Measurements from ENCODE around the gene WBP1L. TPM values are rescaled to one million over a fixed set of nuclear protein-coding genes. Genes with fewer than 3 reads are reported as not detected.
A peak's percentile ranks its signal among the peaks of the same experiment; 100 is the strongest.

The WBP1L gene
- total and polyA plus RNA-seq, 4 donors: 12.3 to 43.6 (median 27.6) TPM

GRCh38 chr10:102781090-102781920, 37.6 kb downstream of the WBP1L start:
- Histone ChIP-seq H3K9me3 (ENCODE audit: control insufficient read depth in 4 of 4, low read length in 3 of 4) (no peaks in the 10 kb centered on the region), H3K36me3 (ENCODE audit: control insufficient read depth in 4 of 4, insufficient read depth in 3 of 4, low read depth in 1 of 4, low read length in 3 of 4) (no peaks in the 10 kb centered on the region), H3K27me3 (ENCODE audit: control insufficient read depth in 4 of 4, insufficient read depth in 4 of 4, low read length in 3 of 4) (no peaks in the 10 kb centered on the region), H3K27ac (ENCODE audit: low read depth in 1 of 2, low read length in 2 of 2) (peak overlapping the region; percentile 97), H3K9ac (ENCODE audit: low read depth in 1 of 2, low read length in 2 of 2) (peak overlapping the region; percentile 11 to 24), H3K4me3 (ENCODE audit: low read depth in 1 of 3, low read length in 3 of 3) (no peak overlapping the region), H3K4me1 (ENCODE audit: control insufficient read depth in 4 of 4, insufficient read depth in 4 of 4, low read length in 3 of 4) (peaks cover 39 to 59% (median 52%) of the 10 kb centered on the region in 4 donors)
- peak in 1 of 2 donors; percentile 17 for TF ChIP-seq JUND (IDR thresholded peaks at IDR 0.05)
- TF ChIP-seq FOXA2 (IDR thresholded peaks at IDR 0.05): no peak
- TF ChIP-seq SP1 (IDR thresholded peaks at IDR 0.05): no peak
- no peak for TF ChIP-seq EGR1 (IDR thresholded peaks at IDR 0.05; ENCODE audit: low read depth in 2 of 2)
- no peak for TF ChIP-seq MAX (IDR thresholded peaks at IDR 0.05)
- peak; percentile 24 to 39 for TF ChIP-seq HNF4A (conservative IDR thresholded peaks at IDR 0.05)
- TF ChIP-seq RXRA (IDR thresholded peaks at IDR 0.05): no peak
- TF ChIP-seq GABPA (IDR thresholded peaks at IDR 0.05 in 1 of 2, conservative IDR thresholded peaks at IDR 0.05 in 1 of 2): no peak
- TF ChIP-seq HNF4G (IDR thresholded peaks at IDR 0.05): no peak
- TF ChIP-seq YY1 (IDR thresholded peaks at IDR 0.05): no peak
- no peak for TF ChIP-seq ATF3 (IDR thresholded peaks at IDR 0.05)
- TF ChIP-seq ZBTB33 (IDR thresholded peaks at IDR 0.05): no peak
- no peak for TF ChIP-seq NR2F2 (IDR thresholded peaks at IDR 0.05)
- DNase-seq (ENCODE audit: low spot score): no peak
- WGBS: 28% methylated on average over 8 of the region's 8 CpGs

GRCh38 chr10:102781921-102782557, 38.3 kb downstream of the WBP1L start:
- Histone ChIP-seq H3K4me3 (ENCODE audit: low read depth in 1 of 3, low read length in 3 of 3) (no peak overlapping the region), H3K27me3 (ENCODE audit: control insufficient read depth in 4 of 4, insufficient read depth in 4 of 4, low read length in 3 of 4) (no peaks in the 10 kb centered on the region), H3K9ac (ENCODE audit: low read depth in 1 of 2, low read length in 2 of 2) (peak overlapping the region; percentile 54 to 87), H3K4me1 (ENCODE audit: control insufficient read depth in 4 of 4, insufficient read depth in 4 of 4, low read length in 3 of 4) (peaks cover 36 to 52% (median 45%) of the 10 kb centered on the region in 4 donors), H3K9me3 (ENCODE audit: control insufficient read depth in 4 of 4, low read length in 3 of 4) (no peaks in the 10 kb centered on the region), H3K36me3 (ENCODE audit: control insufficient read depth in 4 of 4, insufficient read depth in 3 of 4, low read depth in 1 of 4, low read length in 3 of 4) (no peaks in the 10 kb centered on the region), H3K27ac (ENCODE audit: low read depth in 1 of 2, low read length in 2 of 2) (peak overlapping the region; percentile 97)
- WGBS: 28% methylated on average over 6 of the region's 6 CpGs
- peak; percentile 50 to 59 for TF ChIP-seq RXRA (IDR thresholded peaks at IDR 0.05)
- TF ChIP-seq GABPA (IDR thresholded peaks at IDR 0.05 in 1 of 2, conservative IDR thresholded peaks at IDR 0.05 in 1 of 2): peak; percentile 9 to 25
- TF ChIP-seq RAD21 (IDR thresholded peaks at IDR 0.05): peak; percentile 20 to 37
- no peak for TF ChIP-seq NR2F2 (IDR thresholded peaks at IDR 0.05)
- TF ChIP-seq FOXA2 (IDR thresholded peaks at IDR 0.05): peak; percentile 34
- TF ChIP-seq TAF1 (conservative IDR thresholded peaks at IDR 0.05): no peak
- TF ChIP-seq JUND (IDR thresholded peaks at IDR 0.05): peak in 1 of 2 donors; percentile 67
- no peak for TF ChIP-seq FOXA1 (IDR thresholded peaks at IDR 0.05)
- peak; percentile 31 for TF ChIP-seq ZBTB33 (IDR thresholded peaks at IDR 0.05)
- peak; percentile 51 for TF ChIP-seq YY1 (IDR thresholded peaks at IDR 0.05)
- no peak for TF ChIP-seq ATF3 (IDR thresholded peaks at IDR 0.05)
- TF ChIP-seq HNF4A (conservative IDR thresholded peaks at IDR 0.05): peak; percentile 59 to 67
- no peak for TF ChIP-seq SP1 (IDR thresholded peaks at IDR 0.05)
- peak; percentile 67 for TF ChIP-seq MAX (IDR thresholded peaks at IDR 0.05)
- no peak for TF ChIP-seq CTCF (IDR thresholded peaks at IDR 0.05; ENCODE audit: low read depth, low read length, missing input control)
- peak; percentile 35 to 81 for TF ChIP-seq EGR1 (IDR thresholded peaks at IDR 0.05; ENCODE audit: low read depth in 2 of 2)
- TF ChIP-seq HNF4G (IDR thresholded peaks at IDR 0.05): no peak
- peak; percentile 55 for TF ChIP-seq REST (IDR thresholded peaks at IDR 0.05)
- no peak for DNase-seq (ENCODE audit: low spot score)

Data from liver (tissue), 9 donors.